Stimulated activated CD8-positive, alpha-beta memory T cell treated with anti-CD3 and anti-CD28 coated beads, Interleukin-15, amount 100 ng/mL, for 1 hour (primary cell): ENCODE results near the gene PPIP5K1.

Source experiments
- DNase-seq: peaks from one replicate; pipeline ENCODE4 v3.0.0-alpha.2; 2020; ENCODE audit warnings: low read depth

PPIP5K1 gene

DNA sequence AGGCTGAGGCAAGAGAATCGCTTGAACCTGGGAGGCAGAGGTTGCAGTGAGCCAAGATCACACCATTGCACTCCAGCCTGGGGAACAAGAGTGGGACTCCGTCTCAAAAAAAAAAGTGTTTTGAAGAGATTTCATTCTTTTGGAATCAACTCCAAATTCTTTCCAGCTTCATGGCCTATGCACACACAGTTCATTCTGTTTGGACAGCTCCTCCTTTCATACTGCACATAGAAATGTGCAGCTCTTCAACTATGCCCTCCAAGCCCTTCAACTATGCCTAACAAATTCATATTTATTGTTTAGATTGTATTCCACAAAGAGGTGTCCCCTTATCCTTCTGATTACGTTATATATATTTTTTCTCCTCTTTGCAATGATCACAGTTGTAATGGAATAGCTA, 101.2 kb downstream of the PPIP5K1 start:
- DNase-seq, result no peak

DNA sequence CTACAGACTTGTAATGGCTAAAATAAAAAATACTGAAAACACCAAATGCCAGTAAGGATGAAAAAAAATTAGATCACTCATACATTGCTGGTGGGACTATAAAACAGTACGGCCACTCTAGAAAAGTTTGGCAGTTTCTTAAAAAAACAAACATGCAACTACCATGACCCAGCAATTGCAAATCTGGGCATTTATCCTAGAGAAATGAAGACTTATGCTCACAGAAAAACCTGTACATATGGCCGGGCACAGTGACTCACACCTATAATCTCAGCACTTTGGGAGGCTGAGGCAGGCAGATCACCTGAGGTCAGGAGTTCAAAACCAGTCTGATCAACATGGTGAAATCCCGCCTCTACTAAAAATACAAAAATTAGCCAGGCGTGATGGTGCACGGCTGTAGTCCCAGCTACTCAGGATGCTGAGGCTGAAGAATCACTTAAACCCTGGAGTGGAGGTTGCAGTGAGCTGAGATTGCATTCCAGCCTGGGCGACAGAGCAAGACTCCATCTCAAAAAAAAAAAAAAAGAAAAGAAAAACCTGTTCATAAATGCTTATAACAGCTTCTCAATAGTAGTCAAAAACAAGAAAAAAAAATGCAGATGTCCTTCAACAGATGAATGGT, 102.6 kb downstream of the PPIP5K1 start:
- no peak for DNase-seq

DNA sequence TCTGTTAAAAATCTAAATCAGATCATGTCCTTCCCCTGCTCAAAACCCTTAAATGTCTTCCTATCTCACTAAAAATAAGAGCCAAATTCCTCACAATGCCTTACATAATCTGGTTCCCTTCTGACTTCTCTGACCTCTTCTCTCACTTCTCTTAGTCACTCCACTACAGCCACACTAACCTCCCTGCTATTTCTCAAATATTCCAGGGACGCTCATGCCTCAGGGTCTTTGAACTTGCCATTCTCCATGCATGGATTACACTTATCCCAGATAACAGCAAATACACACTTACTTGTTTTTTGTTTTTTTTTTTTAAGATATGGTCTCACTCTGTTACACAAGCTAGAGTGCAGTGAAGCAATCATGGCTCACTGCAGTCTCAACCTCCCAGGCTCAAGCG, 105.6 kb downstream of the PPIP5K1 start:
- DNase-seq, result no peak
